Thyroid gland (tissue), 4 donors: ENCODE results near the gene GNG7. TPM values are rescaled to one million over a fixed set of nuclear protein-coding genes. Genes with fewer than 3 reads are reported as not detected.
"Not testable (repeated sequence)": the region's sequence is repeated elsewhere in the genome, so short reads cannot be mapped to it uniquely, and the experiment has no call there.

Source experiments
- DNase-seq, 2 donors: peaks; one replicate each; pipeline ENCODE4 v3.0.0-alpha.2; 2019
- H3K27ac ChIP-seq, 3 donors: fragments of 200-600 bp; sonication (generic); 1 replicate in 2 of 3; 2 replicates in 1 of 3; pipeline ENCODE4 v1.5.1; 2016 to 2019; ENCODE audit warnings: mild to moderate bottlenecking in 1 of 3, moderate library complexity in 1 of 3
- H3K27me3 ChIP-seq: fragments of 200-600 bp; sonication (generic); one replicate; pipeline ENCODE4 v1.5.1; 2019
- H3K36me3 ChIP-seq, 2 donors: fragments of 200-600 bp; sonication (generic); one replicate each; pipeline ENCODE4 v1.5.1; 2016 to 2019
- H3K4me1 ChIP-seq, 2 donors: fragments of 200-600 bp; sonication (generic); one replicate each; pipeline ENCODE4 v1.5.1; 2017 to 2019
- H3K4me3 ChIP-seq, 3 donors: fragments of 200-600 bp; sonication (generic); replicated peaks in 1 of 3; 1 replicate in 2 of 3; 2 replicates in 1 of 3; pipeline ENCODE4 v1.5.1; 2016; ENCODE audit warnings: mild to moderate bottlenecking in 1 of 3
- H3K9me3 ChIP-seq: fragments of 200-600 bp; sonication (generic); one replicate; pipeline ENCODE4 v1.5.1; 2017
- CTCF ChIP-seq, 6 experiments: fragments of 200-600 bp in 3 of 6; fragments of 450-650 bp in 3 of 6; sonication (generic) in 3 of 6; IDR thresholded peaks; one replicate each; pipeline ENCODE4 v1.5.1; 2016 to 2019; ENCODE audit warnings: antibody characterized with exemption in 6 of 6, mild to moderate bottlenecking in 2 of 6, inconsistent platforms in 1 of 6, moderate library complexity in 1 of 6
- POLR2A ChIP-seq, 2 donors: fragments of 450-650 bp; IDR thresholded peaks; one replicate each; pipeline ENCODE4 v1.6.1; 2017; ENCODE audit warnings: antibody characterized with exemption in 2 of 2, mild to moderate bottlenecking in 2 of 2, moderate library complexity in 1 of 2
- WGBS, 2 donors: methylation state at CpG; one replicate each; pipeline ENCODE4 v1.1.5; 2017; 5-methylcytosine and 5-hydroxymethylcytosine counted together
- intact Hi-C: fragments of 100-400 bp; cut with DNase I; formaldehyde crosslinking; loops from one replicate; pipeline ENCODE4 v1.15.1; 2023
- total RNA-seq, 4 donors: library from RNA; depleted of rRNA; stranded (reverse); fragments of >200 nt; gene quantifications; one replicate each; pipeline ENCODE4 v1.2.3, GENCODE V29; 2016

Gene GNG7
- total RNA-seq, 4 donors from 2014 or later: 3.8 to 6.9 (median 5.6) TPM

GRCh38 chr19:2653710-2654707 is 48.5 kb downstream of the GNG7 start:
- TF ChIP-seq CTCF (IDR thresholded peaks at IDR 0.05) (no peak), POLR2A (IDR thresholded peaks at IDR 0.05) (no peak)
- H3K27ac ChIP-seq: no peak overlapping the region
- no peaks in the 10 kb centered on the region for H3K36me3 ChIP-seq
- no peaks in the 10 kb centered on the region for H3K27me3 ChIP-seq
- no peak for DNase-seq
- intact Hi-C loops: no loop called here
- 35 to 47% methylated on average over 26 to 27 of the region's 29 CpGs for WGBS, 2 donors
- no peaks in the 10 kb centered on the region for H3K4me1 ChIP-seq
- no peak overlapping the region for H3K4me3 ChIP-seq
- H3K9me3 ChIP-seq: no peaks in the 10 kb centered on the region

GRCh38 chr19:2653218-2653617 is 49.3 kb downstream of the GNG7 start:
- intact Hi-C loops: no loop called here
- no peaks in the 10 kb centered on the region for H3K36me3 ChIP-seq
- no peaks in the 10 kb centered on the region for H3K4me1 ChIP-seq
- H3K27me3 ChIP-seq: no peaks in the 10 kb centered on the region
- H3K4me3 ChIP-seq: no peak overlapping the region
- 79 to 80% methylated on average over 8 to 9 of the region's 9 CpGs for WGBS, 2 donors
- TF ChIP-seq POLR2A (IDR thresholded peaks at IDR 0.05): no peak
- no peak for TF ChIP-seq CTCF (IDR thresholded peaks at IDR 0.05)
- no peaks in the 10 kb centered on the region for H3K9me3 ChIP-seq
- H3K27ac ChIP-seq: no peak overlapping the region
- no peak for DNase-seq

GRCh38 chr19:2652504-2653099 is 49.9 kb downstream of the GNG7 start:
- intact Hi-C loops: no loop called here
- WGBS, 2 donors: 93 to 94% methylated on average over 8 of the region's 8 CpGs

GRCh38 chr19:2651002-2651733 is 51.3 kb downstream of the GNG7 start:
- intact Hi-C loops: not testable (repeated sequence)

More at GRCh38 chr19:2652504-2653099, 49.9 kb downstream of the GNG7 start:
- Histone ChIP-seq H3K9me3 (no peaks in the 10 kb centered on the region), H3K27ac (no peak overlapping the region), H3K27me3 (no peaks in the 10 kb centered on the region), H3K36me3 (no peaks in the 10 kb centered on the region), H3K4me1 (no peaks in the 10 kb centered on the region), H3K4me3 (no peak overlapping the region)
- TF ChIP-seq CTCF (IDR thresholded peaks at IDR 0.05) (no peak), POLR2A (IDR thresholded peaks at IDR 0.05) (no peak)
- DNase-seq: no peak

GRCh38 chr19:2650515-2650914 is 52.0 kb downstream of the GNG7 start:
- no peak for DNase-seq
- Histone ChIP-seq H3K4me3 (no peak overlapping the region), H3K9me3 (no peaks in the 10 kb centered on the region), H3K36me3 (no peaks in the 10 kb centered on the region), H3K27me3 (no peaks in the 10 kb centered on the region), H3K4me1 (no peaks in the 10 kb centered on the region), H3K27ac (no peak overlapping the region)
- 83% methylated on average over 7 to 16 of the region's 21 CpGs for WGBS, 2 donors
- TF ChIP-seq POLR2A (IDR thresholded peaks at IDR 0.05) (no peak), CTCF (IDR thresholded peaks at IDR 0.05) (no peak)
- intact Hi-C loops: no loop called here

More at GRCh38 chr19:2651002-2651733, 51.3 kb downstream of the GNG7 start:
- DNase-seq, H3K9me3 ChIP-seq, H3K4me1 ChIP-seq, H3K27ac ChIP-seq, H3K36me3 ChIP-seq, H3K27me3 ChIP-seq, H3K4me3 ChIP-seq: not testable (repeated sequence)
- 69 to 81% methylated on average over 7 of the region's 7 CpGs for WGBS, 2 donors
